CD4-positive, CD25-positive, alpha-beta regulatory T cell (primary cell): Measurements from ENCODE around the gene ADAM12. TPM values are rescaled to one million over a fixed set of nuclear protein-coding genes. Genes with fewer than 3 reads are reported as not detected.

Experiments
- ATAC-seq, 2 donors: fragments of 150-1000 bp; cut with Tn5 transposase; one replicate each; pipeline ENCODE4 v1.10.0; 2021; ENCODE audit warnings: low read depth in 2 of 2, moderate number of reproducible peaks in 2 of 2, moderate library complexity in 1 of 2
- DNase-seq, 3 donors: peaks; one replicate each; pipeline versions ENCODE4 v3.0.0 to v3.0.0-alpha.2; 2012 to 2022; ENCODE audit warnings: mixed read lengths in 1 of 3
- H3K27ac ChIP-seq: one replicate; pipeline ENCODE4 v1.7.0; 2013; ENCODE audit warnings: mild to moderate bottlenecking, low read length; ENCODE audit not compliant: insufficient read depth, poor library complexity, severe bottlenecking
- H3K27me3 ChIP-seq: one replicate; pipeline ENCODE4 v1.7.0; 2013; ENCODE audit warnings: low read length; ENCODE audit not compliant: control insufficient read depth, insufficient read depth
- H3K36me3 ChIP-seq: one replicate; pipeline ENCODE4 v1.7.0; 2013; ENCODE audit warnings: mild to moderate bottlenecking, low read length, moderate library complexity; ENCODE audit not compliant: control insufficient read depth, insufficient read depth
- H3K4me1 ChIP-seq: 2 replicates; pipeline ENCODE4 v1.7.0; 2013; ENCODE audit warnings: mild to moderate bottlenecking, low read length; ENCODE audit not compliant: insufficient read depth, control insufficient read depth, poor library complexity, severe bottlenecking
- H3K4me3 ChIP-seq: one replicate; pipeline ENCODE4 v1.7.0; 2013; ENCODE audit warnings: low read depth, mild to moderate bottlenecking, low read length, moderate library complexity
- H3K9me3 ChIP-seq, 2 experiments: 1 replicate in 1 of 2; 2 replicates in 1 of 2; pipeline ENCODE4 v1.7.0; 2013; ENCODE audit warnings: low read length in 2 of 2, mild to moderate bottlenecking in 1 of 2, moderate library complexity in 1 of 2; ENCODE audit not compliant: control insufficient read depth in 2 of 2
- H3K27ac Mint-ChIP-seq, 3 donors: one replicate each; pipeline ENCODE4 v1.8.0; 2020 to 2022; ENCODE audit warnings: mild to moderate bottlenecking in 3 of 3, mixed read lengths in 3 of 3, moderate library complexity in 2 of 3
- H3K27me3 Mint-ChIP-seq: one replicate; pipeline ENCODE4 v1.8.0; 2022; ENCODE audit warnings: mild to moderate bottlenecking, mixed read lengths
- H3K36me3 Mint-ChIP-seq: one replicate; pipeline ENCODE4 v1.8.0; 2020; ENCODE audit warnings: mixed read lengths
- H3K4me1 Mint-ChIP-seq, 4 donors: one replicate each; pipeline ENCODE4 v1.8.0; 2020 to 2022; ENCODE audit warnings: mixed read lengths in 4 of 4, mild to moderate bottlenecking in 1 of 4
- H3K4me3 Mint-ChIP-seq, 4 donors: one replicate each; pipeline ENCODE4 v1.8.0; 2020 to 2022; ENCODE audit warnings: mild to moderate bottlenecking in 4 of 4, mixed read lengths in 4 of 4, moderate library complexity in 3 of 4
- H3K9me3 Mint-ChIP-seq, 7 donors: one replicate each; pipeline ENCODE4 v1.8.0; 2020 to 2022; ENCODE audit warnings: mixed read lengths in 7 of 7, mild to moderate bottlenecking in 3 of 7, moderate library complexity in 2 of 7
- polyA plus RNA-seq, 4 donors: library from polyadenylated mRNA; unstranded; fragments of 300-500 nt; fragmentation: Illumina TruSeq; gene quantifications; one replicate each; pipeline ENCODE4 v1.2.3, GENCODE V29; 2021
- total RNA-seq: library from RNA; stranded (reverse); gene quantifications from one replicate; pipeline ENCODE4 v1.2.3, GENCODE V29; 2022

Gene ADAM12
- total and polyA plus RNA-seq, 5 donors from 2014 or later = 1.3 to 3.8 (median 1.9) TPM

DNA sequence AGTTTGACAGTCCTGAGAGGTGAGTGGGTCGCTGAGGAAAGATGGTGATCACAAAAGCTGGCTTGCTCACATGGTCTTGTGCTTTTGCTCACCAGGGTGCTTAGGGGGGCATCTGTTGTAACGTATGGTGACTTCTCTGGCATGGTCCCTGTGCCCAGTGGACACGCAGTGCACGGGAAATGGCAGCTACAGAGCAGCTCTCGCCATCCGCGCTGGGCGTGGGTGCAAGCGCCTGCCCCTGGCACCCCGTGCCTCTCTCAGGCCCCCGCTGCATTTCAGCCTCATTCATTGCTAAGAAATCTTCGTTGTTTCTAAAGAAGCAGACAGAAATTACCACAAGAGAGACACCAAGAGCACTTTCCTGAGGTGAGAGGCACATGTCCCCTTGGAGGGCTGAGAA, 390.7 kb downstream of the ADAM12 start:
- Mint-ChIP-seq H3K27me3 (no peaks in the 10 kb centered on the region), H3K36me3 (no peaks in the 10 kb centered on the region), H3K4me3 (peak overlapping the region; percentile 88 to 93 (median 91)), H3K4me1 (peaks cover 16 to 53% (median 33%) of the 10 kb centered on the region in 4 donors), H3K27ac (peak overlapping the region; percentile 89 to 97 (median 91)), H3K9me3 (no peaks in the 10 kb centered on the region)
- H3K27me3 ChIP-seq = no peaks in the 10 kb centered on the region
- peak overlapping the region; percentile 81 for H3K27ac ChIP-seq
- H3K36me3 ChIP-seq = no peaks in the 10 kb centered on the region
- ATAC-seq = no peak
- peak overlapping the region; percentile 97 for H3K4me3 ChIP-seq
- H3K9me3 ChIP-seq = no peaks in the 10 kb centered on the region
- peaks cover 34% of the 10 kb centered on the region for H3K4me1 ChIP-seq
- no peak for DNase-seq

- no peaks in the 10 kb centered on the region for H3K27me3 Mint-ChIP-seq
- no peaks in the 10 kb centered on the region for H3K36me3 ChIP-seq
- peak overlapping the region; percentile 81 for H3K27ac ChIP-seq
- ATAC-seq (peak; percentile 68), DNase-seq (peak in 2 of 3 donors; percentile 35 to 42)
- H3K4me3 Mint-ChIP-seq = peak overlapping the region; percentile 88 to 93 (median 91)
- no peaks in the 10 kb centered on the region for H3K27me3 ChIP-seq
- H3K4me1 ChIP-seq = peaks cover 19% of the 10 kb centered on the region
- peak overlapping the region; percentile 97 for H3K4me3 ChIP-seq
- H3K27ac Mint-ChIP-seq = peak overlapping the region; percentile 89 to 96 (median 89)
- no peaks in the 10 kb centered on the region for H3K9me3 ChIP-seq
- H3K9me3 Mint-ChIP-seq = peaks cover 0 to under 1% (median 0%) of the 10 kb centered on the region in 7 donors
- H3K4me1 Mint-ChIP-seq = peaks cover 11 to 35% (median 24%) of the 10 kb centered on the region in 4 donors
- no peaks in the 10 kb centered on the region for H3K36me3 Mint-ChIP-seq
Observed at GRCh38 chr10:125995726-125996304, 392.5 kb downstream of the ADAM12 start.

- ATAC-seq (no peak), DNase-seq (no peak)
- peak overlapping the region in 2 of 3 donors; percentile 28 to 89 for H3K27ac Mint-ChIP-seq
- H3K9me3 Mint-ChIP-seq = peaks cover 0 to 5% (median 0%) of the 10 kb centered on the region in 7 donors
- no peaks in the 10 kb centered on the region for H3K27me3 Mint-ChIP-seq
- H3K36me3 Mint-ChIP-seq = no peaks in the 10 kb centered on the region
- H3K4me3 Mint-ChIP-seq = peak overlapping the region in 2 of 4 donors; percentile 90 to 92
- H3K27ac ChIP-seq = no peak overlapping the region
- H3K4me1 Mint-ChIP-seq = peaks cover 8 to 26% (median 19%) of the 10 kb centered on the region in 4 donors
- peaks cover 17% of the 10 kb centered on the region for H3K4me1 ChIP-seq
- no peak overlapping the region for H3K4me3 ChIP-seq
- H3K27me3 ChIP-seq = no peaks in the 10 kb centered on the region
- no peaks in the 10 kb centered on the region for H3K36me3 ChIP-seq
- no peaks in the 10 kb centered on the region for H3K9me3 ChIP-seq
Observed at GRCh38 chr10:125994601-125995000, 393.7 kb downstream of the ADAM12 start.

- ATAC-seq (no peak), DNase-seq (no peak)
- H3K9me3 ChIP-seq = no peaks in the 10 kb centered on the region
- Mint-ChIP-seq H3K27me3 (no peaks in the 10 kb centered on the region), H3K4me3 (no peak overlapping the region), H3K9me3 (peaks cover 0 to 5% (median 0%) of the 10 kb centered on the region in 7 donors), H3K27ac (no peak overlapping the region), H3K4me1 (peaks cover 0 to 13% (median 9%) of the 10 kb centered on the region in 4 donors), H3K36me3 (no peaks in the 10 kb centered on the region)
- no peak overlapping the region for H3K27ac ChIP-seq
- no peaks in the 10 kb centered on the region for H3K36me3 ChIP-seq
- H3K4me1 ChIP-seq = peaks cover 8% of the 10 kb centered on the region
- no peaks in the 10 kb centered on the region for H3K27me3 ChIP-seq
- no peak overlapping the region for H3K4me3 ChIP-seq
Observed at GRCh38 chr10:125992254-125992653, 396.0 kb downstream of the ADAM12 start.

DNA sequence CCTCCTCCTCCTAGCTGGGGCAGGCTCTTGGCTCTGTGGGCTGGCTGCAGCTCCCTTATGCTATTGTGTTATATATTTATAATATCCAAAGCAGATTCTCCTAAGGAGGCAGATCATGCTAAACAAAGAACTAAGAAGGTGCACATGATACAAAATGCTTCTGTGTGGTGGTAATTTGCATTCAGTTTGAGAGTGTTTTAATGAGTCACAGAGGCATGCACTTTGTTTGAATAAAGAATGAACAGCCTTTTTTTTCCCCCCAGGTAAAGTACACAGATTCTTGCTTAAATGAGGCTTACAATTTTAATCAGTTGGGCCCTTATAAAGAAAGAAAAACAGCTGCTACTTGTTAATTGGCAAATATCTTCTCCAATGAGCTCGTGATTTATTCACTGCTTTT, 396.9 kb downstream of the ADAM12 start:
- ATAC-seq (no peak), DNase-seq (no peak)
- peaks cover 0 to 11% (median 9%) of the 10 kb centered on the region in 4 donors for H3K4me1 Mint-ChIP-seq
- no peaks in the 10 kb centered on the region for H3K36me3 ChIP-seq
- no peak overlapping the region for H3K4me3 ChIP-seq
- no peaks in the 10 kb centered on the region for H3K27me3 Mint-ChIP-seq
- no peak overlapping the region for H3K27ac ChIP-seq
- H3K27me3 ChIP-seq = no peaks in the 10 kb centered on the region
- H3K27ac Mint-ChIP-seq = no peak overlapping the region
- H3K9me3 ChIP-seq = no peaks in the 10 kb centered on the region
- H3K9me3 Mint-ChIP-seq = peaks cover 0 to 5% (median 0%) of the 10 kb centered on the region in 7 donors
- H3K36me3 Mint-ChIP-seq = no peaks in the 10 kb centered on the region
- peaks cover 8% of the 10 kb centered on the region for H3K4me1 ChIP-seq
- H3K4me3 Mint-ChIP-seq = peak overlapping the region in 1 of 4 donors; percentile 17

DNA sequence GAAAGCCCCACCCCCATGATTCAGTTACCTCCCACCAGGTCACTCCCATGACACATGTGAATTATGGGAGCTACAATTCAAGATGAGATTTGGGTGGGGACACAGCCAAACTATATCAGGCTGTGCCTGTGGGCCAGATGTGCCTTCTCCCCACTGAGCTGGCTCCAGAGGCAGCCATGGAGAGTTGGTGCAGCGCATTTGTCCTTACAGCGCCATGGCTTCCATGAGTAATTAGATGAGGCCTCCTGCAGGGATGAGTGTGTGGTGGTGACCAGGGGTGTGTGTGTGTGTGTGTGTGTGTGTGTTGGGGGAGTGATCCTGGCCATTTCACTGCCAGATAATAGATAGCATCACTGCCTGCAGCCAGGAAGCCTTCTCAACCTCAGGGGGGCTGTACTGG, 397.3 kb downstream of the ADAM12 start:
- peaks cover 0 to 5% (median 0%) of the 10 kb centered on the region in 7 donors for H3K9me3 Mint-ChIP-seq
- no peak for DNase-seq

GRCh38 chr10:125989791-125990190, 398.5 kb downstream of the ADAM12 start:
- Mint-ChIP-seq H3K4me1 (peaks cover 0 to 5% (median 4%) of the 10 kb centered on the region in 4 donors), H3K27ac (no peak overlapping the region), H3K9me3 (peaks cover 0 to 5% (median 0%) of the 10 kb centered on the region in 7 donors), H3K36me3 (no peaks in the 10 kb centered on the region), H3K4me3 (no peak overlapping the region), H3K27me3 (no peaks in the 10 kb centered on the region)
- Histone ChIP-seq H3K27me3 (no peaks in the 10 kb centered on the region), H3K27ac (no peak overlapping the region), H3K4me1 (no peaks in the 10 kb centered on the region), H3K36me3 (no peaks in the 10 kb centered on the region), H3K4me3 (no peak overlapping the region), H3K9me3 (no peaks in the 10 kb centered on the region)
- ATAC-seq (no peak), DNase-seq (no peak)

More for the DNA sequence above, 397.3 kb downstream of the ADAM12 start:
- no peak overlapping the region for H3K27ac Mint-ChIP-seq
- no peak overlapping the region for H3K27ac ChIP-seq
- H3K4me3 Mint-ChIP-seq = no peak overlapping the region
- H3K36me3 Mint-ChIP-seq = no peaks in the 10 kb centered on the region
- no peaks in the 10 kb centered on the region for H3K27me3 Mint-ChIP-seq
- H3K4me3 ChIP-seq = no peak overlapping the region
- no peaks in the 10 kb centered on the region for H3K27me3 ChIP-seq
- no peak for ATAC-seq
- H3K36me3 ChIP-seq = no peaks in the 10 kb centered on the region
- H3K9me3 ChIP-seq = no peaks in the 10 kb centered on the region
- peaks cover 8% of the 10 kb centered on the region for H3K4me1 ChIP-seq
- peaks cover 0 to 11% (median 8%) of the 10 kb centered on the region in 4 donors for H3K4me1 Mint-ChIP-seq
